NCI-H524 (cell line): ENCODE results near the gene SRSF9.
"Not testable (repeated sequence)": the region's sequence is repeated elsewhere in the genome, so short reads cannot be mapped to it uniquely, and the experiment has no call there.

Source experiments
- DNase-seq, 2 experiments: peaks; one replicate each; lab custom pipeline; 2025; lab: John Stamatoyannopoulos, UW

Gene SRSF9

GRCh38 chr12:120481022-120481767 lies 11.6 kb upstream of the SRSF9 start:
- no peak for DNase-seq

DNA sequence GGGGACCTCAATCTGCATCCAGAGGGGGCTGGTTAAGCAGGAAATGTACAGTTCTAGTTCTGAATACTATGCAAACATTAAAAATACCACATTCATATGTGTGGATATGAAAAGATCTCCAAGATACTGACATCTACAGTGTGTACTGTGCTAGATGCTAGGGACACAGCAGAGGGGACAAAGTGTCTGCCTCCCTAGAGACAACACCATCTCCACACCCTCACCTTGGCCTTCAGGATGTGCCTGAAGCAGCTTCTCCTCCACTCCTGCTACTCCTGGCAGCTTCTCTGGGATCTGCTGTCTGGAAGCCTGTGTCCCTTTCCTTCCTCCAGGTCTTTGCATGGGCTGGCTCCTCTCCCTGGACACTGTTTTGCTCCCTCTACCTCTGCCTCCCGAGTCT lies 10.7 kb upstream of the SRSF9 start:
- no peak for DNase-seq

DNA sequence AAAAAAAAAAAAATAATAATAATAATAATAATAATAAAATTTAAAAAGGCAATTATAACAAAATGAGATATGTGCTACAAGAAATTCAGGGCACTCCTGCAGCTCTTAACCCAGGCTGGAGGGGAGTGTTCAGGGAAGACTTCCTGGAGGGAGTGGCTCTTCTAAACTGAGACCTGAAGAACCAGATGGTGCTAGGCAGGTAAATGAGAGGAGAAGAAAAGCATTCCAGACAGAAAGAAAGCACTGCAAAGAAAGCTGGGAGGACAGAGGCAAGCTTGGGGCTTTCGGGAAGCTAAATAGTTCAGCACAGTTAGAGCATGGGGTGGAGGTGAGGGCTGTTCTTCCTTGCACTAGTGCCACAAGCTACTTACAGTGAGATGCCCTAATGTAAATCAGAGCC lies 9.9 kb upstream of the SRSF9 start:
- no peak for DNase-seq

- no peak for DNase-seq
Measured at GRCh38 chr12:120475643-120476042, 6.1 kb upstream of the SRSF9 start.

DNA sequence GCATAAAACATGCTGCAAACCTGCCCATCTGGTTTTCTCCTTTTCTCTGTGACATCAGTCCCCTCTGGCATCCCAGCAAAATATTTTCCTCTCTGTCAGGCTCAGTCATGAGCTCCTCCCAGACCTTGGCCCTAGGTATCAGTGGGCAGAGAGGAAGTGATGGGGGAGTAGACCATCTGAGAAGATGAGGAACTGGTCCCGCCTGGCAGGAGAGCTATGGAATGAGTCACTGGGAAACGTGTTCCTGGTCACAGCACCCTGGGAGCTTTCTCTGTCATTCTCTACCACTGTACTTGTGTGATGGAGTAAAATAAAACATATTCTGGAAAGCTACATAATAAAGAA lies 5.0 kb upstream of the SRSF9 start:
- no peak for DNase-seq

DNA sequence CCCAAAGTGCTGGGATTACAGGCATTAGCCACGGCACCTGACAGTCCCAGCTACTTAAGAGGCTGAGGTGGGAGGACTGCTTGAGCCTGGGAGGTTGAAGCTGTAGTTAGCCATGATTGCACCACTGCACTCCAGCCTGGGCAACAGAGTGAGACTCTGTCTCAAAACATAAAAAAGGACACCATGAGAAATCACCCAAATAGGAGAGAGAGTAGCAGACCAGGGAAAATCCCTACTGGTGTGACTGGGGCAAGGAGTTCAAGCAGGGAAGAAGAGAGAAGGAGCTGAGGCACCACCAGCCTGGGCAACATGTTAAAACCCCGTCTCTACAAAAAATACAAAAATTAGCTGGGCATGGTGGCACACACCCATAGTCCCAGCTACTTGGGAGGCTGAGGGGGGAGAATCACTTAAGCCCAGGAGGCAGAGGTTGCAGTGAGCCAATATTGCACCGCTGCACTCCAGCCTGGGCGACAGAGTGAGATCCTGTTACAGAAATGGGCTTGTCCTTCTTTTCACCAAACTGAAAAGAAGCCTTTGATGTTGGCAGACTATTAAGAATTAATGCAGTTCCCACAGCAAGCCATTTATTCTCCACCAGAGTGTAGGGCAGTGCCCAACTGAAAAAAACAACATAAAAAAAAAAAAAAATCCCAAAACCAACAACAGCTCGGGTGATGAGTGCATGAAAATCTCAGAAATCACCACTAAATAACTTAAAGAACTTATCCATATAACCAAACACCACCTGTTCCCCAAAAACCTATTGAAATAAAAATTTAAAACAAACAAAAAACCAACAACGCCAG lies 4.5 kb upstream of the SRSF9 start:
- DNase-seq = no peak

- DNase-seq = no peak
Measured at GRCh38 chr12:120472521-120472920, 3.0 kb upstream of the SRSF9 start.

GRCh38 chr12:120470150-120470784 lies 719 bp upstream of the SRSF9 start:
- DNase-seq = peak in 1 of 2 experiments; percentile 45

- DNase-seq = no peak
Measured at GRCh38 chr12:120468821-120469449, 613 bp downstream of the SRSF9 start.

- DNase-seq = no peak
Measured at GRCh38 chr12:120468325-120468820, 1.2 kb downstream of the SRSF9 start.

DNA sequence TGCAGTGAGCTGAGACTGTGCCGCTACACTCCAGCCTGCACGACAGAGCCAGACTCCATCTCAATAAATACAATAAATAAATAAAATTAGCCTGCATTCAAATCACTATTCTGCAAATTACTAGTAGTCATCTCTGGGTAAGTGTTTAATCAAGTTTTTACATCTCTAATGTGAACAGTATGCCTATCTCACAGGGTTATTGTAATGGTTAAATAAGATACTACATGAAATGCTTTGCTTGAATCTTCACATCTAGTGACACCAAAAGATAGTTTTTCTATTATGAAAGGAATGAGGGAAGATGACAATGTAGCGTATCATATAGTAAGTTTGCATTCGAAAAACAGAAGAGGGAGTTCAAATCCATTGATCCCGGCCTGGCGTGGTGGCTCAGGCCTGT lies 2.1 kb downstream of the SRSF9 start:
- DNase-seq = no peak

GRCh38 chr12:120466560-120467315 lies 2.8 kb downstream of the SRSF9 start:
- peak; percentile 35 to 56 for DNase-seq

DNA sequence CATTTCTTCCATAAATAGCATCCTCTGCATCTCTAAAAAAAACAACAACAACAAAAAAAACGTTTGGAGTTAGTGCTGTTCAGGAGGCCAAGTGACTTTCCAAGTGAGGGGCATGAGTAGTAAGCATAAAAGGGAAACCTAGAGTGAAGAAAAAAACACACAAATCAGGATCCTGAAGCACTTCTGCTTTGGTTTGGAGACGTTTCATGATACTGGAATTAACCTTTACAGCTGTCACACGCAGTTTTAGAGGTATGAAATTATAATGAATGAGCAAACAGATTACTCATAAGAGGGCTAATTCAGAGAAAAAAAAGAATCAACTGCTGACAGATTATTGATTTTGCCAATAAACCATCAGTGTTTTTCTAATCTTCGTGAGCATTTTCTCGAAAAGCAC lies 3.8 kb downstream of the SRSF9 start:
- no peak for DNase-seq

- no peak for DNase-seq
Measured at GRCh38 chr12:120463712-120464111, 5.8 kb downstream of the SRSF9 start.

- no peak for DNase-seq
Measured at GRCh38 chr12:120462099-120462640, 7.4 kb downstream of the SRSF9 start.

DNA sequence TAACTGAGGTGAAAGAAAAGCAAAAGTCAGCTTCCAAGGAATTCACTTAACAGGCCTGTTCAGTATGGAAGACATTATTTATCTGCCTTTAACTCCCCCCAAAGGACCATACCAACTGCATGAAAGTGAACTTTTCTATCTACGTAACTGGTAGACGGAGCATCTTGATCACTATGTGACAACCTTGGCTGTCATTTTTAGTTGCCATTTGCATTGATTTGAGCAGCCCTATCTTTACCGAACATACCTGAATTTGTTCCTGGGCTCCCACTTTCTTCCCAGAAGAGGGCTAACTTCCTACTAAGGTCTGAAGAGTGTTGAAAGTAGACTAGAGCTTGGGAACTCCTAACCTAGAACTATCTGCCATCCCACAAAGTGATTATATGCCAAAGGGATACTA lies 9.4 kb downstream of the SRSF9 start:
- DNase-seq = no peak

DNA sequence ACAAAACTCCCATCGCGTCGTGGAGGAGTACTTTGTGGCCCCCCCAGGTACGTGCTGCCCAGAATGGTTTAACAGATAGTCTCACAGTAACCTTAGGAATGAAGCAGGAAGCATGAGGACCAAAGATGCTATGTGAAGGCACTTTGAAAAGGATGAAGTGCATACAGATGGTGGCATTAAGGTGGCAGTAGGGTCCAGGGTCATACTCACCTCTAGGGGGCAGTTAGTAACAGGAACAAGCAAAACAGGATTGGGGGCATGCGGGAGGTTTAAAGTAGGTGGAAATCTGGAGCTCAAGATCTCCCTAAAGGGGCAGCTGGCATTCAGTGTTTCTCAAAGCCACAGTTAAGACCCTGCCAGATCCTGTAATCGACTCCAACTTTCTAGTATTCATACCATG lies 12.4 kb downstream of the SRSF9 start:
- DNase-seq = peak in 1 of 2 experiments; percentile 51

DNA sequence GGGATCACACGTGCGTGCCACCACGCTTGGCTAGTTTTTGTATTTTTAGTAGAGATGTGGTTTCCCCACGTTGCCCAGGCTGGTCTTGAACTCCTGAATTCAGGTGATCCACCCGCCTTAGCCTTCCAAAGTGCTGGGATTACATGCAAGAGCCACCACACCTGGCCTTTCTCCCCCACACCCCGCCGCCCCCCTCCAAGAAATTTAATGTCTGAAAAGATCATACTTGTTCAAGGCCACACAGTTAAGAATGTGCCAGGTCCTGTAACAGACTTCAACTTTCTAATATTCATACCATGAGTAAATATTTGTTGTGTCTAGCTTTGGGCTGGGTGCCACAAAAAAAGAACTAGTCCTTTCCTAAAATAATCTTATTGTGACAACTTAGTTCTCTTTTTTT lies 14.2 kb downstream of the SRSF9 start:
- DNase-seq = no peak

DNA sequence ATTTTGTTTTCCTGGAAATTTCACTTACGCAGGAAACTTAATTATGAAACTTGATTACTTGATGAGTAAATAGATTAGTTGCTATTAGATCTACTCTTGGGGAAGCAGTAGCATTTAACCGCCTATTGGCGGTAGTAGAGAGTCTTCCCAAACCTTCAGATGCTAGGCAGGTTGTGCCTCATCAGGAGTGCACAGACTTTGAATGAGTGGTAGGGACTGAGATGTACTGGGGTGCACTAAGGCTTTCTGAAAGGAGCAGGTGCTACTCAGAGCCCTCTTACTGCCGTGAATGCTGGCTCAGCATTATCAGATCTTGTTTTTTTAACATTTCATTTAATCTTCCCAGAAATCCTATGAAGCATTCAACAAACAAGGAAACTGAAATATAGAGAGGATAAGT lies 15.6 kb downstream of the SRSF9 start:
- DNase-seq = peak in 1 of 2 experiments; percentile 31

- no peak for DNase-seq
Measured at GRCh38 chr12:120453060-120453750, 16.3 kb downstream of the SRSF9 start.

- DNase-seq = not testable (repeated sequence)
Measured at GRCh38 chr12:120452524-120452923, 17.0 kb downstream of the SRSF9 start.
